HPDE6-E6E7 (cell line): ENCODE data around the gene SHROOM3.

Experiments
- DNase-seq: peaks from one replicate; pipeline ENCODE4 v3.0.0; 2011; ENCODE audit warnings: missing footprints; ENCODE audit errors: extremely low spot score

SHROOM3 gene

GRCh38 chr4:76658231-76659102, 223.4 kb downstream of the SHROOM3 start:
- DNase-seq: no peak

GRCh38 chr4:76659103-76659490, 224.1 kb downstream of the SHROOM3 start:
- DNase-seq: no peak

GRCh38 chr4:76663824-76664223, 228.8 kb downstream of the SHROOM3 start:
- no peak for DNase-seq

- peak; percentile 57 for DNase-seq
Measured at GRCh38 chr4:76665153-76665552, 230.1 kb downstream of the SHROOM3 start.

- no peak for DNase-seq
Measured at GRCh38 chr4:76665721-76666120, 230.7 kb downstream of the SHROOM3 start.

- no peak for DNase-seq
Measured at GRCh38 chr4:76666944-76667532, 232.0 kb downstream of the SHROOM3 start.

GRCh38 chr4:76670631-76671030, 235.6 kb downstream of the SHROOM3 start:
- DNase-seq: no peak

- DNase-seq: no peak
Measured at GRCh38 chr4:76673362-76673761, 238.3 kb downstream of the SHROOM3 start.

- DNase-seq: no peak
Measured at GRCh38 chr4:76674983-76675382, 240.0 kb downstream of the SHROOM3 start.

GRCh38 chr4:76677571-76678326, 242.7 kb downstream of the SHROOM3 start:
- no peak for DNase-seq

GRCh38 chr4:76679691-76680090, 244.7 kb downstream of the SHROOM3 start:
- no peak for DNase-seq

GRCh38 chr4:76680952-76681351, 245.9 kb downstream of the SHROOM3 start:
- DNase-seq: no peak

- DNase-seq: no peak
Measured at GRCh38 chr4:76681996-76682395, 247.0 kb downstream of the SHROOM3 start.

GRCh38 chr4:76683144-76683543, 248.1 kb downstream of the SHROOM3 start:
- DNase-seq: no peak

GRCh38 chr4:76687746-76688448, 252.9 kb downstream of the SHROOM3 start:
- DNase-seq: no peak

- no peak for DNase-seq
Measured at GRCh38 chr4:76688619-76689144, 253.7 kb downstream of the SHROOM3 start.

- DNase-seq: no peak
Measured at GRCh38 chr4:76689145-76689817, 254.3 kb downstream of the SHROOM3 start.

- no peak for DNase-seq
Measured at GRCh38 chr4:76690011-76690905, 255.2 kb downstream of the SHROOM3 start.

GRCh38 chr4:76690906-76691275, 255.9 kb downstream of the SHROOM3 start:
- DNase-seq: no peak
